ENCODE measurements around the gene SLC39A1.

The SLC39A1 gene

DNA sequence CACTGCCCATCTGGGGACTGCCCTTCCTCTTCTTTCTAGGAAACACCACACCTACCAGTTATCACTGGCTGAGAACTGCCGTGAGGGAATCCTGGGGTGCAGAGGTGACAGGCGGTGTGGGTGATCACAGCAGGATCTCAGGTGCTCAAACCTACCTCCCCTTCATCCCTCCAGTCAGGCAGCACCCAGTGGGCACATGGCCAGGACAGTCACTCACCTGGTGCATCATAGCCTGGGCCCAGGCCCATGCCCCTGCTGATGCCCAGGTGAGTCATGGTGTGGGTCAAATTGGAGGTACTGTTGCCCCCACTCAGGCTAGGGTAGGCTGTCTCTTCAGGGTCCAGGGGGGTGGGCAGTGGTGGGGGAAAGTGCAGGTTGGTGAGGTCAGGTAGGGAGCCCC, 11.5 kb downstream of the SLC39A1 start:
- DNase-seq (ENCODE audit: low read depth) = no peak

DNA sequence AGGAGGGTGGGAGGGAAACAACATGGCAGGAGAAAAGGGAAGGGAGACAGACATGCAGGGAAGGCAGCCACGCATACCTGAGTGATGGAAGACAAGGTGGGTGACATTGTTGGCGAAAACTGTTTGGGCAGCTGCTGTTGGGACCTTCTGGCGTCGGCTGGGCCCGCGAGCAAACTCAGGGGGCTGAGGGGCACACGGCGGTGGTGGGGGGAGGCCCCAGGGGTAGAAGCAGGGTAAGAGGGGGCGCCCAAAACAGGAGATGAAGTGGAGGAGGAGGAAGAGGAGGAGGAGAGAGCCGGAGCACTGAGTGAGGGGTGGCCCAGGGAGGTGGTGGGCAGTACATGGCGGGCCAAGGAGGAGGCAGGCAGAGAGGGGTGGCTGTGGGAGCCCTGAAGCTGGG, 12.2 kb downstream of the SLC39A1 start:
- DNase-seq (ENCODE audit: low read depth) = no peak
- no peak overlapping the region for H3K4me3 ChIP-seq (ENCODE audit: control insufficient read depth, low read depth, low read length)
- TF ChIP-seq, protein P1, sequence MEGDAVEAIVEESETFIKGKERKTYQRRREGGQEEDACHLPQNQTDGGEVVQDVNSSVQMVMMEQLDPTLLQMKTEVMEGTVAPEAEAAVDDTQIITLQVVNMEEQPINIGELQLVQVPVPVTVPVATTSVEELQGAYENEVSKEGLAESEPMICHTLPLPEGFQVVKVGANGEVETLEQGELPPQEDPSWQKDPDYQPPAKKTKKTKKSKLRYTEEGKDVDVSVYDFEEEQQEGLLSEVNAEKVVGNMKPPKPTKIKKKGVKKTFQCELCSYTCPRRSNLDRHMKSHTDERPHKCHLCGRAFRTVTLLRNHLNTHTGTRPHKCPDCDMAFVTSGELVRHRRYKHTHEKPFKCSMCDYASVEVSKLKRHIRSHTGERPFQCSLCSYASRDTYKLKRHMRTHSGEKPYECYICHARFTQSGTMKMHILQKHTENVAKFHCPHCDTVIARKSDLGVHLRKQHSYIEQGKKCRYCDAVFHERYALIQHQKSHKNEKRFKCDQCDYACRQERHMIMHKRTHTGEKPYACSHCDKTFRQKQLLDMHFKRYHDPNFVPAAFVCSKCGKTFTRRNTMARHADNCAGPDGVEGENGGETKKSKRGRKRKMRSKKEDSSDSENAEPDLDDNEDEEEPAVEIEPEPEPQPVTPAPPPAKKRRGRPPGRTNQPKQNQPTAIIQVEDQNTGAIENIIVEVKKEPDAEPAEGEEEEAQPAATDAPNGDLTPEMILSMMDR (IDR thresholded peaks at IDR 0.05; ENCODE audit: control insufficient read depth, insufficient read depth, low read depth, low read length, missing control alignments) = no peak

More for the DNA sequence above, 11.5 kb downstream of the SLC39A1 start:
- TF ChIP-seq, protein P1 (IDR thresholded peaks at IDR 0.05; ENCODE audit: control insufficient read depth, insufficient read depth, low read depth, low read length, missing control alignments) = no peak
- no peak overlapping the region for H3K4me3 ChIP-seq (ENCODE audit: control insufficient read depth, low read depth, low read length)

DNA sequence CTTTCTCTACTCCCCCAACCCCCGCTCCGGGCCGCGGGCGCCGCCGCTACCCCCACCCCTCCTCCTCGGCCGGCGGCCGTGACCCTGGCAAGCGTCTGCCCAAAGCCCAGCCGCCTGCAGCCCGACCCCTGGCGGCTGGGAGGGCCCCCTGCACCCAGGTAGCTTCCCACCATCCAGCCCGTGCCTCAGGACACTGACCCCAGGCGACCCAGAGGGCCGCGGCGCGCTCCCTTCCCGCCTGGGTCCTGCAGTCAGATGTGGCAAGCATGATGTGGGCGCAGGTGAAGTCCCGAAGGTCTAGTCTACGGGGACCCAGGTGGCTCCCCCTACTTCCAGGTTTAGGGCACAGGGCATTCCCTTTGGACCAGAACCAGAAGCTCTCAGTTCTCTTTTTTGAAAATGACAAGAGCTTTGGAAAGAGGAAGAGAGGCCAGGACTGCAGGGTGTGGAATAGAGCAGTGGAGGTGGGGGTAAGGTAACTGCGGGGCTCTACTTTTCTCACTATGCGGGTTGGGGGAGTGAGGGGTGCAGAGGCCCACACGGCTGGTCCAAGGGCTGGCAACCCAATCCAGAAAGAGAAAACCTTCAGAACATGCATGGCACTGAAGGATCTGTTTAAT, 16.6 kb downstream of the SLC39A1 start, which contains the start of gene DENND4B:
Gene DENND4B (minus strand): TSS at position 97 of the 620 bp plus-strand sequence. CDS start 2,344 bp downstream, outside the sequence.
- no peak for DNase-seq (ENCODE audit: low read depth)
- TF ChIP-seq, protein P1 (IDR thresholded peaks at IDR 0.05; ENCODE audit: control insufficient read depth, insufficient read depth, low read depth, low read length, missing control alignments) = peak; percentile 91
- peak within 1 kb of the TSS; percentile 81 for H3K4me3 ChIP-seq (ENCODE audit: control insufficient read depth, low read depth, low read length)

DNA sequence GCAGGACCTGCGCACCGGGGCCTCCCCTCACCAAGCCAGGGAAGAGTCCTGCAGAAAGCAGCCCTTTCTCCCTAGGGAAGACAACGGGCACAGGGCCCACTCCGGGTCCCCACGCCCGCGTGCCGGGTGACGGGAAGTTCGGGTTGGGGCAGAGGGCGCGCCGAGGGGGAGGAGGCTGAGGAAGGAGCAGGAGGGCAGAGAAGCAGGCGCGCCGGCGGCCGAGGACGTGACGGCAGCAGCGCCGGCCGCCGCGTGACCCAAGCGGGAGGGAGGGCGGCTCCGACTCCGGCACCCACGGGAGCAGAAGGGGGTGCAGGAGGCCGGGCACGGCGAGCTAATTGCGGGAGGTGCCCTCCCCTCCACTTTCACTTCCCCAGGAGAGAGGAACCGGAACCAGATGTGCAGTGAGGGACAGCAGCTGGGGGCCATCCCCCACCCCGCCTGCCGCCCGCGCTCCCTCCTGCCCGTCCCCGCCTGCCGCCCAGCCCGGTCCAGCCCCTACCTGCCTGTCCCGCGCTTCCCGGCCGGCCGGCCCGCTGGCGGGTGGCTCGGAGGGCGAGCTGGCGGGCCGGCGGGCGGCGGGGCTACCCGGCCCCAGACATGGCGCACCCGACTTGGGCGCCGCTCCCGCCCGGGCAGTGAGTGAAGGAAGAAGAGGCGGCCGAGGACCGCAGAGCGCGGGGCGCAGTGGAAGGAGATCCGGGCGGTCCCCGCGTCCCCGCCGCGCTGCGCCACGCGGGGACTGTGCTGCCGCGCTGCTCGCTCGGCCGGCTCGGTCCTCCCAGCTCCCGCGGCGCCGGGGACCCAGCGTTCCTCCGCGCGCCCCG, 17.3 kb downstream of the SLC39A1 start:
- no peak for DNase-seq (ENCODE audit: low read depth)
- TF ChIP-seq, protein P1 (IDR thresholded peaks at IDR 0.05; ENCODE audit: control insufficient read depth, insufficient read depth, low read depth, low read length, missing control alignments) = no peak
- H3K4me3 ChIP-seq (ENCODE audit: control insufficient read depth, low read depth, low read length) = peak overlapping the region; percentile 81

DNA sequence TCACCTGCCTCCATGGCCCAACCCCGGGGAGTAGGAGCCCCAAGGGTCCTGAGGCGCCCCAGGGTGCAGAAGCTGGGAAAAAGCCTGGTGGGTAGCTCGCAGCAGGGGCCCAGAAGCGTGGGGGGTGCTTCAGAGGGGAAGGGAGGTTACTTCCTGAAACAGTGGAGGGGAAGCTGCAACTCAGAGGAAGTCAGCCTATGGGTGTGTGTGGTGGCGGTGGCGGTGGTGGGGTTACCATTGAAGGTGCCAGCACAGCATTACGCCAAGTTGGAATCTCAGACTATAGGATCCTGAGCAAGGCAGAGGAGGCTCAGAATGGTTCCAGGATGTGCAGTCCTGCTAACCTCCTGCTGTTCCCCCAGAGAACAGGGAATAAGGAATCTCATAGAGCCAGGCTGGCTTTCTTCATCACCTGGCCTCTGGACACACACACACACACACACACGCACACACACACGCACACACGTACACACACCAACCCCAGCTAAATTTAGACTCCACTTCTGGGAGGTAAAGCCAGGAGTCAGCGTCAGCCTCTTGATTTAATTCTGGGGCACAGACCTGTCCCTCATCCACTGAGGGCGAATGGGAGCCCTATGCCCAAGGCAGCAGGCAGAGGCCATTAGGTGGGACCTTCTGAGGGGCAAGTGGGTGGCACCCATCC, 18.1 kb downstream of the SLC39A1 start:
- peak overlapping the region; percentile 81 for H3K4me3 ChIP-seq (ENCODE audit: control insufficient read depth, low read depth, low read length)
- TF ChIP-seq, protein P1 (IDR thresholded peaks at IDR 0.05; ENCODE audit: control insufficient read depth, insufficient read depth, low read depth, low read length, missing control alignments) = no peak
- no peak for DNase-seq (ENCODE audit: low read depth)

DNA sequence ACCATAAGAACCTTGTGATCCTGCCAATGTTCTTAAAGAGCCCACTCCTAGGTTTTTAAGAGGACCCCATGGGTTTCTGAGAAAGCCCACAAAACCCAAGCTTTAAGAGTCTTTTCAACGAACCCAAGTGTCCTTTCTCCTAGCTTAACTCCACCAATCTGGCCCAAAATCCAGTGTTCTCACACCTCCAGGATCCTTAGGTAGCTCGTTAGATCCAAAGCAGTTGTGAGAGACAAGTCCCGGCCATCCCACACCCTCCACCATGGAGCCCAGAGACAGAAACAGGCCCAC, 18.6 kb downstream of the SLC39A1 start:
- TF ChIP-seq, protein P1 (IDR thresholded peaks at IDR 0.05; ENCODE audit: control insufficient read depth, insufficient read depth, low read depth, low read length, missing control alignments) = no peak
- no peak overlapping the region for H3K4me3 ChIP-seq (ENCODE audit: control insufficient read depth, low read depth, low read length)
- DNase-seq (ENCODE audit: low read depth) = no peak

Measured in AG09309 (cell line).